NCI-H2196 (cell line): ENCODE data around the gene CYSLTR1.
"Not testable (repeated sequence)": the region's sequence is repeated elsewhere in the genome, so short reads cannot be mapped to it uniquely, and the experiment has no call there.

ENCODE experiments used
- DNase-seq: peaks from one replicate; lab custom pipeline; 2025; ENCODE audit not compliant: unreplicated experiment; lab: John Stamatoyannopoulos, UW

The CYSLTR1 gene, protein sequence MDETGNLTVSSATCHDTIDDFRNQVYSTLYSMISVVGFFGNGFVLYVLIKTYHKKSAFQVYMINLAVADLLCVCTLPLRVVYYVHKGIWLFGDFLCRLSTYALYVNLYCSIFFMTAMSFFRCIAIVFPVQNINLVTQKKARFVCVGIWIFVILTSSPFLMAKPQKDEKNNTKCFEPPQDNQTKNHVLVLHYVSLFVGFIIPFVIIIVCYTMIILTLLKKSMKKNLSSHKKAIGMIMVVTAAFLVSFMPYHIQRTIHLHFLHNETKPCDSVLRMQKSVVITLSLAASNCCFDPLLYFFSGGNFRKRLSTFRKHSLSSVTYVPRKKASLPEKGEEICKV

DNA sequence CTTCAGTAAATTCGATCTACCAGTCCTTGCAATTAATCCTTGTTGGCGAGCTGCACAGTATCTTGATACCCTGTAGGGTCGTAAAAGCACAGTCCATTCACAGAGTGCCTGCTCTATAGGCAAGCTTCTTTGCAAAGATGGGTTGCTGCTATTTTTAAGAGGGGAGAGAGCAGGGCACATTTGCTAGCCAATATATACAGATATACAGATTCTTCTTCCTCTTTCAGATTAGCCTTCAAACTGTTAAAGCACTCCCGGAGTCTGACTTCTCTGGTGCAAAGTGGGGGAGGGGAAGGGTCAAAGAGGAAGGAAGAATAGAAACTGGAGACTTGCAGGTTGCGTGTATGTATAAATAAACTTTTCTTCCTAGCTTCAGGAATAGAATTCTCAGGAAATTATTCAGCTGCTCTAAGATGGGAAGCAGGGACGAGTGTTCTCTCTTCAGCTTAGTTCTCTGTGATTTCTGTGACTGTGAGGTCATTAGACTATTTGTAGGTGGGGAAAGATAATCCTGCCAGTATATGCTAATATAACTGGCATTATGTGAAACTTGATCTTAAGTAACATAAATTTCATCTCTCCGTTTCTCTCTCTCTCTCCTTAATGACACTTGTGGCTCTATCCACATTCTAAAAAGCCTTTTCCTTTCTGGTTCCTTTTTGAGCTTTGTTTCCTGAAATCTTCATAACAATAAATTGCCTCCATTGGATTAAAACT is at the start of gene CYSLTR1:
CYSLTR1 (minus strand) TSS at position 242 of the 717 bp plus-strand sequence. CDS start 53,865 bp downstream, outside the sequence.
- DNase-seq, result no peak

DNA sequence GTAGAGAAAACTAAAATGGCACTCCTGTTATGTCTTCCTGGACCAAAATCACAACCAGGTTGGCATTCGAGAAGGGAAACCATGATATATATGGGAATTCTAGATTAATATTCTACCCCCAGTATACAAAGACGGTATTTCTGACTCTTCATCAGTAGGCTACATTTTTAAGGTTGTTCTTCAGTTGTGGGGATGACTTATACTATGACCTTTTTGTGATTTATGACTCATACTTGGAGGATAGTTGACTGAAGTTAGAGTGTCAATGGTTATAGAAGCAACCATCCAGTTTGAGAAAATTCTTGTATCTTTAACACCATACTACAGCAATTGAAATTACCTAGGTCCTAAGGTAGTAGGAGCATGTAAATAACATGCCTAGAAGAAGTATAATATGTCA is 49.8 kb upstream of the CYSLTR1 start:
- no peak for DNase-seq

DNA sequence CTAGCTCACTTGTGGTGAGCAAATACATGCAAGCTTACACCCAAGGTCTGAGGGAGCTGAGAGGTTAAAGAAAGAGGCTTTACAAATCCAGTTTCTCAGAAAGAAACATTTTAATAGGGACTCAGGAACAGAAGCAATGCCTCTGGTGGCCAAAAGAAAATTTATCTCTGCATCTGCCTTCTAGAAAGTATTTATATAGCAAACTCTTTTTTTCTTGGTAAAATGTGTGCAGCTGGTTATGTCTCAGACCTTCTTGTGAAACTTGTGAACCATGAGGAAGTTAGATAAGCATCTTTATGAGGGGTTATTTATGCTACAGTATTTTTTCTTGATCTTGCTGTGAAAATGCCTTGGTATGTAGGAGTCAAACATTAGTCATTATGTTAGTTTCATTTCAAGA is 48.5 kb upstream of the CYSLTR1 start:
- no peak for DNase-seq

DNA sequence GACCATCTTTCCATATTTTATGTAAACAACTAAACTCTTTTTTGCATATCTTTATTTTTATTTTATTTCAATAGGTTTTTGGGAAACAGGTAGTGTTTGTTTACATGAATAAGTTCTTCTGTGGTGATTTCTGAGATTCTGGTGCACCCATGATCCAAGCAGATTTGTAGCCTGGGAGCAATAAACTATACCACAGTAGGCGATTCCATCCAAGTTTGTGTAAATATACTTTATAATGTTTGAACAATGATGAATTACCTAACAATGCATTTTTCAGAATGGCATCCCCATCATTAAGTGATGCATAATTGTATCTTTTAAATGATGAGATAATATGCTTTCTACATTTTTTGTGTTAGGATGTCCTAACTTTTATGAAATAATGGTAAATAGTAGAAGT is 39.2 kb upstream of the CYSLTR1 start:
- no peak for DNase-seq

DNA sequence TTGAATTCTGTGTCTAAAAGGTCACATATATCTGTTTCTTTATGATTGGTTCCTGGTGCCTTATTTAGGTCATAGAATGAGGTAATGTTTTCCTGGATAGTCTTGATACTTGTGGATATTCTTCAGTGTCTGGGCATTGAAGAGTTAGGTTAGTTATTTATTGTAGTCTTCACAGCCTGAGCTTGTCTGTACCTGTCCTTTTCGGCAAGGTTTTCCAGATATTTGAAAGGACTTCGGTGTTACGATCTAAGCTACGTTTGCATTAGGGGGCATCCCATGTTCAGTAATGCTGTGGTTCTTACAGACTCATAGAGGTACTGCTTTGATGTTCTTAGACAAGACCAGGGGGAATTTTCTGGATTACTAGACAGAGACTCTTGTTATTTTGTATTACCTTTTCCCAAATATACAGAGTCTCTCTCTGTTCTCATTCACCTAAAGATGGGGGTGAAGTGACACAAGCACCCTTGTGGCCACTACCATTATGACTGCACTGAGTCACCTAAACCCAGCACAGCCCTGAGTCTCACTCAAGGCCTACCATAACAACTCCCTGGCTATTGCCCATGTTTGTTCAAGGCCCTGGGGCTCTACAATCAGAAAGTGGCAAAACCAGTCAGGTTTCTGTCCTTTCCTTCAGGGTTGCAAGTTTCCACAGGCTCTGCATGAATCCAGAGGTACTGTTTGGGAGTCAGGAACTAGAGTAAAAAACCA is 30.1 kb upstream of the CYSLTR1 start:
- DNase-seq, result no peak

DNA sequence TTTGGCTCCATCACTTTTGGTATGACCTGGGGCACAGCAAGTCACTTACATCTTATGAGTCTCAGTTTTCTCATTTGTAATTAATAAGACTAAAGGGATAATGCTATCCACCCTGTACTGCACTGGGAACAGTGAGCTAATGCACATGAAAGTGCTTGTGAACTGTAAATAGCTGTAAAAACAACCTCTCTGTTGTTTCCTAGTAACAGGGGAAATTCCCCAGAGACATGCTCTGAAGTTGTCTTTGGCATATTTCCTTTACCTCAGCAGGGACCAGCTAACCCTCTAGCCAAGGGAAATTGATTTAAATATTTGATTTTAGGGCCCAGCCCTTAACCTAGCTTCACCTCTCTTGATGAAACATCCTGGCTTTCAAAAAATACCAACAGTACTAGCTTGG is 6.1 kb upstream of the CYSLTR1 start:
- DNase-seq, result no peak

DNA sequence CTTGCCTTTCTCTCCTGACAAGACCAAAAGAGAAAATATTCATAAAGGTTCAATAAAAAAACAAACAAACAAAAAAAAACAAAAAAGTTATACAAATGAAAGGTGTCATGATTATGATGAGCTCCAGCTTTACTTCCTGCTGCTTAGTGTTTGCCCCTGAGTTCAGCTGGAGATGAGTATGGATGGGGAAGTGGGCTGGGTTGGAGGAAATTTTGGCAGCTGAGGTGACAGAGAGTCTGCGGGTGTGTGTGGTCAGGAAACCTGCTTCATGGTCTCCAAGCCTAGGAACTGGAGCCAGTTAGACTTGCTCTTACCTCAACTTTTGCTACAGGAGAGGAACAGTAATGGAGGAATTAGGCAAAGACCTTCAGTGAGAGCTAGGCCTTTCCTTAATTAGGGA is 4.3 kb upstream of the CYSLTR1 start:
- DNase-seq, result no peak

DNA sequence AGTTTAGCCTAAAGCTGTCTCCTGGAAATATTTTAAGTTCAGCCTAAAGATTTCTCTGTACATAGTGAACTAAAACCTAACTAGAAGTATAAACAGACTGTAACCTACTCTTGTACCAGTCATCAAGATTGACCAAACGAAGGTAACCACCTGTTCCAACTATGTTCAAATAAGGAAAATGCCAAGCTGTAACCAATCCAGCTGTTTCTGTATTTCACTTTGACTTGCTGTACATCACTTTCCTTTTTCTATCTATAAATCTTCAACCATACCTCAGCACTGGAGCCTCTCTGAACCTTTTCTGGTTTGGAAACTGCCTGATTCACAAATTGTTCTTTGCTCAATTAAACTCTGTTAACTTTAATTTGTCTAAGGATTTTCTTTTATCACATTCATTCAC is 3.1 kb upstream of the CYSLTR1 start:
- no peak for DNase-seq

DNA sequence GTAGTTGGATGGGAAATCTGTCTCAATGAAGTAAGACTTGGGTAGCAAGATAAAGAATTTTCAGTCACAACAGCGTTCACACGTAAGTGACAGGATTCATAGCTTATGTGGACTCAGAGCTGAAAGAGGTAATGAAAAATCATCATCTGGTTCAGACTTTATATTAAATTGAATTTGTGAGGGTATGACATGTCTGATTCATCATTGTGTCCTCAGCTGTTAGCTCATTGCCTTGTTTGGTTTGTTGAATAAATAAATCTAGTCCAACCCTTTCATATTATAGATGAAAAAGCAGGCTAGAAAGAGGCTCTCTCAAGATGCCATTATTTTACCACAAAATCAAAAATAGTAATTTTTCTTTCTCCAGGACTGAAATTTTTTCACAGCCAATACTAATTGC is 2.7 kb upstream of the CYSLTR1 start:
- DNase-seq, result no peak

DNA sequence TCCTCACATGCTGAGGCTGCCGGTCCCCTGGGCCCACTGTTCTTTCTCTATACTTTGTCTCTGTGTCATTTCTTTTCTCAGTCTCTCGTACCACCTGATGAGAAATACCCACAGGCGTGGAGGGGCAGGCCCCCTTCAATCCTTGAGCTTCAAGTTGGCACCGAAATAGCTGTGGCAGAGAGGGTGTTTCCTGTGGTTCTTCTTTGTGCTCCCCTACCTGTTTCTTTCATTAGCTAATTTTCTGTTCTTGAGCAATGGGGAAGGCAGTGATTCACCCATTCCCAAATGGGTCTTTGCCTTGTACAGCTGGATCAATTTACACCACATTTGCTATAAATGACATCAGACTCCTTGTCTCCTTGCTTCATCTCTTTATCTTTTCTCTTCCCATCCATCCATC is 2.1 kb upstream of the CYSLTR1 start:
- DNase-seq, result no peak

DNA sequence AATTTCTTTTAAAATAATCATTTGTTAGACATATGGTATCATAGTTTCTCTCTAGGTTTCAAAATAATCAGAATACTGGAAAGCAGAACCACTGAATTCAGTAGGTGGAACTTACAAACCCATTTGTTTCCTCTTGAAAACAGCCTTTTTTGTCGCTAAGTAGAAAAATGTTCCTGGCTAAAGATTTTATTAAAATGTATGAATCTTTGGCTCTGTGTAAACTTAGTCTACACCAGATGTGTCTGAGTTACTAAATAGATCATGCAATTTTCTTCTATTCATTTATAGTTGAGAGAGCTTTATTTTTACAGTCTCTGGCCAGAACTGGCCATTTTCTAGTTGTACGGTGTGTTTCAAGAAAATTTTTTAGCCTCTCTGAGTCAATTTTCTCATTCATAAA is 1.0 kb downstream of the CYSLTR1 start:
- no peak for DNase-seq

DNA sequence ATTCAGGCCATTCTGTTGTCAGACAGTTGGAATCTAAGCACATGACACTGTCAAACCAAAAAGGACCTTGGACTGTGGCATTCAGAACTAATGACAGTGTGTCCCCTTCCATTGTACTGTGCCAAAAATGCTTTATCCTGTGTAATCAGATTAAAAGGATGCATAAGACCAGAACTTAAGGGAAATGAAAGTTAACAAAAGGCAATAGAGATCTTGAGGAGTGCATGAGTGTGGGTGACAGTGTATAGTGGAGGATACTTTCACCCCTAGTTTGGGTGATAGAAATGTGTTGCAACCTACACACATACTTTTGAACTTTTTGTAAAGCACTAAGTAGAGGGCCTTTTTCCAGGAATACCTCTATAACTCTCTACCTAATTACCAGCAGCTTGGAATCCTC is 4.5 kb downstream of the CYSLTR1 start:
- DNase-seq, result no peak

DNA sequence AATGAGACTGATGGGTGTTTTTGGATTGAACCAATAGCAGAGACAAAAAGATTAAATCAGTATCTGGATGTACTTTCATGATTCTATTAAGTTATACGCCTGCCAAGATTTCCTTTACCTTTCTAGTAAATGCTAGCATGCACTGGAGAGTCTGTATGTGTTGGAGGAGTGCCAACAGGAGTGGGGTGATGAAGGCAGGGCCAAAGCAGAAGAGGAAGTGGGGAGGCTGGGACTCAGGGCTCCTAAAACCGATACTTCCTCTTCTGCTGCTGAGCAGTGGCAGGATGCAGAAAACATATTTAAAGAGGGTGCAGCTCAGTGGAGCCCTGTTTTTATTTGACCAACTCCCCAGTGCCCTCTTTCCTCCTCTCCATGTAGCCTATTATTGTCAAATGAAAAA is 5.6 kb downstream of the CYSLTR1 start:
- DNase-seq, result no peak

DNA sequence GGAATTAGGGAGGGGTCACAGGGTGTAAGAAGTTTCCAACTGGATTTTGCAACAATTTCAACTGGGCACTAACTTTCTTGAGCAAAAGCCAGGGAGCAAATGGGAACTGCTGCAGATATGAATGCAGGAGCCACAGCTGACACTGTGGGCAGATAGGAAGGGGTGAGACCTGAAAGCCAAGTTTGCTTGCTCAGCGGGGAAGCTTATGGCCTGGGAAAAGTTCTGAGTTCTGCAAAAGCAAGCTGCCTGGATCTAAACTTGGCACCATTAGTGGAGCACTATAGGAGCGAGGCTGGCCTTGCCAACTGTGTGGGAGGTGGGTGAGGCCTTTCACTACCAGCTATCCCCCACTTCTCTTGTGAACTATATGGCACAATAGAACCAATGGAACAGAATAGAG is 11.1 kb downstream of the CYSLTR1 start:
- no peak for DNase-seq

DNA sequence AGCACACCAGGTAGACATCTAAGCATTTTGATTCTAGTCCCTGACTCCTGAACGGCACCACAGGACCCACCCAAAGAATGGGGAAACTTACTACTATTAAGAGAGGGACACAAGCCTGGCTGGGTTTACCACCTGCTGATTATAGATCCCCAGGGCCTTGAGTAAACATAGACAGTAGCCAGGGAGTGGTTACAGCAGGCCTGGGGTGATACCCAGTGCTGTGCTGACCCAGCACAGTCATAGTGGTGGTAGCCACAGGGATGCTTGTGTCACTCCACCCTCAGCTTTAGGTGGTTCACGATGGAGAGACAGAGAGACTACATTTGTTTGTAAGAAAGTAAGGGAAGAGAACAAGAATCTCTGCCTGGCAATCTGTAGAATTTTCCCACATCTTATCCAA is 11.7 kb downstream of the CYSLTR1 start:
- no peak for DNase-seq

DNA sequence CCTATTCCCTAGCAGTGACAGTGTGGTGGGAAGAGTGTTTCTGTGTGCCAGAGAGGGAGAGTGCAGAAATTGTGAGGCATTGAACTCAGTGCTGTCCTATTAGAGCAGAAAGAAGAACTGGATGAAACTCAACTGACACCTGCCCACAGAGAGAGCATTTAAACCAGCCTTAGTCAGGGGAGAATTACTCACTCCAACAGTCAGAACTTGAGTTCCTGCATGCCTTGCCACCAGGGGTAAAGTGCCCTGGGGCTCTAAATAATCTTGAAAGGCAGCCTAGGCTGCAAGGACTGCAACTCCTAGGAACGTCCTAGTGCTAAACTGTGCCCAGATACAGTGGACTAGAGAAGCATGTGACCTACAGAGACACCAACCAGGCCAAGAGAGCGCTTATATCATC is 12.8 kb downstream of the CYSLTR1 start:
- no peak for DNase-seq

DNA sequence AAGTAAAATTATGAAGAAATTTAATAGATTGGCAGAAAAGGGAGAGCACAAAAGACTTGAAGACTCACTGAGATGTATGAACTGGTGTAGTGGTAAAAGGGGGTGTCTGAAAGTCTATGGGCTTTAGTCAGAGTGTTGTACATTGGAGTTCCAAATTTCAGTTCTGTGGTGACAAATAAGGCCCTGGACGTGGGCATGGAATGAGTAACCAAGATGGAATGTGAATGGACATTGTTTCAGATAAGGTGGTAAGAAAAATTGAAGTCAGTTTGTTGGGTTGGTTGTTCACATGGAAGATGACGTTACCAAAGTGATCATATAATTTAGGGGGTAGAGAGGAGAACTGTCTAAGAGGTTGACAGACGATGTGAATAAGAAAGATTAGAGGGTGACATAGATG is 13.9 kb downstream of the CYSLTR1 start:
- DNase-seq, result no peak

DNA sequence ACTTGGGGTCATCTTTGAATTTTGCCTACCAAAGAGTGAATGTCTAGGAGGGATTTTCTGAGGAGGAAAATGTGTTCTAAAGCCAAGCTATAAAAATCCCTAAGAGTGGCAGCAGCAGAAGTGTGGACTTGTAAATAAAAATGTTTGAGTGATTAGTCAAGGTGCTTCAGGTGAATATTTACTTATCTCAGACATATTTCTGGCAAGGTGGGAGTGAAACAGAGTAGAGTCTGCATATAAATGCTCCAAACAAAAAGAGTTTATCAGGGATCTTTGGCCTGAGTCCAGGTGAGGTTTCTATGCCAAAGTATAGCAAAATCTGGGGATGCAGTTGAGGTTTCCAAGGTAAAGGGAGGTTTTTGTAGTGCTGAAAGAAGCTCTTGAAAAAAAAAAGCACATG is 19.7 kb downstream of the CYSLTR1 start:
- DNase-seq, result no peak

DNA sequence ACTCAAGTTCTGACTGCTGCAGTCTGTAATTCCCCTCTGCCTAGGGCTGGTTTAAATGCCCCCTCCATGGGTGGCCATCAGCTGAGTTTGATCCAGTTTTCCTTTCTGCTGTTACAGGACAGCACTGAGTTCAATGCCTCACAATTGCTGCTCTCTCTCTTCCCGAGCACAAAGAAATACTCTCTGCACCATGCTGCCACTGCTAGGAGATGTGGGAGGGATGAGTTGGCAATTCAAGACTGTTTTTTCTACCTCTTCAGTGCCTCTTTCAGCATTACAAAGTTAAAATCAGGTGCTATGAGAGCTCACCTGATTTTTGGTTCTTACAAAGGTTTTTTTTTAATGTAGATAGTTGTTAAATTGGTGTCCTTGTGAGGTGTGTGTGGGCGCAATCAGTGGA is 24.3 kb downstream of the CYSLTR1 start:
- no peak for DNase-seq

DNA sequence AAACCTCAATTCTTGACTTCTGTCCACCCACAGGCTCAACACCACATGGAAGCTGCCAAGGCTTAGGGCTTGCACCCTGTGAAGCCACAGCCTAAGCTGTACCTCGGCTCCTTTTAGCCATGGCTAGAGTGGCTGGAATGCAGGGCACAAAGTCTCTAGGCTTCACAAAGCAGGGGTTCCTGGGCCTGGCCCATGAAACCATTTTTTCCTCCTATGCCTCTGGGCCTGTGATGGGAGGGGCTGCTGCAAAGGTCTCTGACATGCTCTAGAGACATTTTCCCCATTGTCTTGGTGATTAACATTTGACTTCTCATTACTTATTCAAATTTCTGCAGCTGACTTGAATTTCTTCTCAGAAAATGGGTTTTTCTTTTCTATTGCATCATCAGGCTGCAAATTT is 26.5 kb downstream of the CYSLTR1 start:
- not testable (repeated sequence) for DNase-seq

DNA sequence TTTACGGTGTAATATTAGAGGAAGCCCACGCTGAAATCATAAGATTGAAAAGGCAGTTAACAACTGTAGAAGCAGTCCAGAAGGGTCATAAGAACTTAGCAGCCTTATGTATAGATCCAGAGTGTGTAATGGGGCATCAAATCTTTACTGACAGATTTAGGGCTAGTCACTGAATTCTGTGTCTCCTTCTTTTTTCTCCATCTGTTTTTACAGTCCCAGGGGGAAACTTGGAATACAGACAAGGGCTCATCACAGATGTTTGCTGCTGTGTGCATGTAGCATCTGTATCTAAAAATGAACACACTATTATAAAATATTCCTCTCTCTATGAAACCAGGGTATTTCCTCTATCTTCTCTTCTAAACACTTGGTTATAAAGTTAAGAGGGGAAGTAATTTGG is 43.9 kb downstream of the CYSLTR1 start:
- no peak for DNase-seq

DNA sequence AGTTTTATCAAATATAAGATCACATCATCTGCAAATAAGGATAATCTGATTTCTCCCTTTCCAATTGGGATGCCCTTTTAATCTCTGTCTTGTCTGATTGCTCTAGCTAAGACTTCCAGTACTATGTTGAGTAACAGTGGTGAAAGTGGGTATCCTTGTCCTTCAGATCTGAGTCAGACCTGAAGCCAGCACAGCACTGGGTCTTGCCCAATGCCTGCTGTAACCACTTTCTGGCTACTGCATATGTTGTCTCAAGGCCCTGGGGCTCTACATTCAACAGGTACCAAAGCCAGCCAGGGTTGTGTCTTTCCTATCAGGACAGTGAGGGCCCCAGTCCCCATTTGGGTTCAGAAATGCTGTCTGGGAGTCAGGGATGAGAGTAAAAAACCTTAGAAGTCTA is 90.3 kb downstream of the CYSLTR1 start:
- DNase-seq, result no peak
